Bone marrow (tissue), 2 donors: Measurements from ENCODE around the gene GADL1.

Experiments
- DNase-seq, 2 donors: peaks; one replicate each; lab custom pipeline; 2025; lab: John Stamatoyannopoulos, UW

Gene GADL1

DNA sequence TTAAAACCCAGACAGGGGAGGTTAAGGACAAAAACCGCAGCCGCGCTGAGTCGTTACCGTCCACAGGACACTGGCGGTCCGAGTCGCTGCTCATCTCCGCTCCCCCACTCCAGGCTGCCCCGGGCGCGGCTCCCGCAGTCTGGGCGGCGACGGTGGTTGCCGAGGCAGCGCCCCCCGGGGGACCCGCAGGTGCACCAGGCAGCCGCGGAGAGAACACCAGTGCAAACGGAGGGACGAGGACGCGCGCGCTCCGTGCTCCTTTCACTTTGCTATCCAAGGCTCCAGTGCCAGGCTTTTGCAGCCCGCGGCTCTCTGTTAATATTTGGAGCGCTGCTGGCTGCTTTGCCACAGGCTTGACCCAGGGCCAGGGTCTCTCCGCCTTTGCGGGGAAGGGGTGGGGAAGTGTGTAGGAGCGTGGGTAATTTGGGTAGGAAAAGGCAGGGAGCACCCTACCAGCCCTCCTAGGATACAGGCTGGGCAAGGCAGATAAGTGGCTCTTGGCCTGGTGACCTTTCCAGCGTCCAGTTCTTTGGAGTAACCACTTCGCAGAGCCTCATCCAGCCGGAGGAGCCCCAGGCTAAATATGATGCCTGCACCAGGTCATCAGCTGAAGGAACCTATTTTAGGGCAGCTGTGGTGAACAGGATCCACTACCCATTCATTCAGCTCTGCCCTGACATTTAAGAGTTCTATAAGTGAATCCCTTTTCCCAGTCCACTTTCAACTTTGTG, at the start of gene GADL1:
GADL1 (minus strand) TSS at position 141 of the 731 bp plus-strand sequence; CDS start at position 94, 47 bp downstream.
- no peak for DNase-seq

DNA sequence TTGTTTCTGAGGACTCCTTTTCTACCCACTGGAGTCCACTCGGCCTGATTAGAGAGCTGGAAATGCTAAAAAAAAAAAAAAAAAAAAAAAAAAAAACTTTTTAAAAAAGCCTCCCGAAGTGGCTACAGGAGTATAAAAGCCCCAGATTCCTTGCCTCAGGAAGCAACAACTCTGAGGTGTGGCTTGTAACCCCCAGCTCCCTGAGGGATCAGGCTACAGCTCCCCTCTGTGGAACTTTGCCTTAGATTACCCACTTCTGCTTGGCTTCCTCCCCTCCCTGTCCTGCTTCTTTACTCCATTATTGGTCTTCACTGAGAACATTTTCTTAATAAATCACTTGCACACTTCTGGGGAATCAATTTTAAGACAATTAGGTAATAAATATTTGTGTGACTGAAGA, 49.7 kb upstream of the GADL1 start:
- no peak for DNase-seq

- DNase-seq: no peak
Measured at GRCh38 chr3:30943206-30943605, 48.7 kb upstream of the GADL1 start.

GRCh38 chr3:30941342-30941741, 46.9 kb upstream of the GADL1 start:
- DNase-seq: no peak

GRCh38 chr3:30940740-30941139, 46.3 kb upstream of the GADL1 start:
- no peak for DNase-seq

GRCh38 chr3:30934208-30934550, 39.7 kb upstream of the GADL1 start:
- peak in 1 of 2 donors; percentile 38 for DNase-seq

DNA sequence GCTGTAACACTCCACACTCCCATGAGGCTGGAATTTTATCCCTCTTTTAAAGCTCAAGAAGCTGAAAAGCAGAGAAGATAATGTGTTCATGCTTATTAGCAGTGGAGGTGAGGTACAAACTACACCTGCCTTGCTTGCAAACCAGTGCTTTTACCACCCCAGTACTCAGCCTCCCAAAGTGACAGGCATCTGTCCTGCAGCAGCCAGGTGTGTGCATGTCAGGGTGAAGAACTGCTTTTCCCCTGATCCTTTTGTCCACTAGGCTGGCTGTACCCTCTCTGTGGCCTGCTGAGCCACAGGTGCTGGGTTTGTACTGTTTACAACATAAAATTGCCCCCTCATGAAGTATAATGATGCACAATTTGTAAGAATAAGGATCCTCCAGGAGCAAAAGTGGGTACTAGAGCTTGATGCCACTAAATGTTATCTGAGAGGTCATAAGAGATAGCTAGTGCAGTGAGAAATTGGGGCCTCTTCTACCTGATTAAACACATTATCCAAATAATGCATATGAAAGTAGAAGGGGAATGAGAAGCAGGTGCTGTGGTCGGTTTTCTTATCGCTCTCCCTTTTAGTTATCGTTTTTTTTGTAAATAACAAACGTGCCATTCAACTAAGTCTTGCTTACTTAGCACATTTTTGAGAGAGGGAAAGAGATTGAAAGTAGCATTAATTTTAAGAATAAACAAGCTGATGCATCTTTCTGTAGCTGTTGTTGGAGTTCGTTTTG, 39.2 kb upstream of the GADL1 start:
- DNase-seq: no peak

GRCh38 chr3:30932513-30933098, 38.1 kb upstream of the GADL1 start:
- DNase-seq: no peak

DNA sequence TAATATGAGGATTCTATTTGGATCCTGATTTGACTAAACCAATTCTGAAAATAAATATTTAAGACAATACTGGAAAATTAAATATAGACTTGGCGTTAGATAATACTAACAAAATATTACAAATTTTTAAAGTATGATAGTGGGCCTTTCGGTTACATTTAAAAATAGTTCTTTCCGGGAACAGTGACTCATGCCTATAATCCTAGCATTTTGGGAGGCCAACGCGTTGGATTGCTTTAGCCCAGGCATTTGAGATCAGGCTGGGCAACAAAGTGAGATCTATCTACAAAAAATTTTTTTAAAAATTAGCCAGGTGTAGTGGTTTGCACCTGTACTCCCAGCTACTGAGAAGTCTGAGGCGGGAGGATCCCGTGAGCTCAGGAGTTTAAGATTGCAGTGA, 30.3 kb upstream of the GADL1 start:
- no peak for DNase-seq

DNA sequence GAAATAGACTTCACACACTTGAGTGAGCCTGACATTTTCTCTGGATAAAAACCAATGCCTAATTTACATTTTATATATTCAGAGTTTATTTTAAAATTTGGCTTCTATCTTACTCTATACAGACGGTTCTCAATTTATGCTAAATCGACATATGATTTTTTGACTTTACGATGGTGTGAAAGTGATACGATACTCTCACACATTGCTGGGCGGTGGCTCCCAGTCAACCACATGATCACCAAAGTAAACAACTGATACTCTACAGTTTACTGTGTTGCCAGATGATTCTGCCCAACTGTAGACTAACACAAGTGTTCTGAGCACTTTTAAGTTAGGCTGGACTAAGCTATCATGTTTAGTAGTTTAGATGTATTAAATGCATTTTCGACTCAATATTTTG, 25.1 kb upstream of the GADL1 start:
- no peak for DNase-seq

DNA sequence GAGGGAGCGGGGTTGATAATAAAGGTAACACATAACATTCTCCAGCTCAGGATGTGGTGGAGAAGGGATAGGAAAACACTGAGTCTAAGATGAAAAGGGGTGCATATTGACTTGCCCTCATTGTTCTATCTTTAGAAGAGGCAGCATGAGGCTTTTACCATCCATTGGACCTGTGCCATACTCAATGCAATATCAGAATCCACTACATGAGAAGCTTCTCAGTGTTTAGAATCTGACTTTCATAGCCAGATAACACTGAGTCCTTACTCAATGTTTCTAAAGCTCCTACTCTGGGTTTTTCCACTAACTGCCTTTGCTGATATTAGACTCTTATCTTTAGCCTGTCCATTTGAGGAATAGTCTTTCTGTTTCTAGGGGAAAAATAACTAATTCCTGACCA, 24.3 kb upstream of the GADL1 start:
- no peak for DNase-seq

- no peak for DNase-seq
Measured at GRCh38 chr3:30915782-30916181, 21.3 kb upstream of the GADL1 start.

GRCh38 chr3:30914696-30915095, 20.2 kb upstream of the GADL1 start:
- DNase-seq: no peak

- DNase-seq: no peak
Measured at GRCh38 chr3:30913176-30913575, 18.7 kb upstream of the GADL1 start.

GRCh38 chr3:30912301-30912700, 17.8 kb upstream of the GADL1 start:
- no peak for DNase-seq

- DNase-seq: no peak
Measured at GRCh38 chr3:30908456-30909037, 14.1 kb upstream of the GADL1 start.

DNA sequence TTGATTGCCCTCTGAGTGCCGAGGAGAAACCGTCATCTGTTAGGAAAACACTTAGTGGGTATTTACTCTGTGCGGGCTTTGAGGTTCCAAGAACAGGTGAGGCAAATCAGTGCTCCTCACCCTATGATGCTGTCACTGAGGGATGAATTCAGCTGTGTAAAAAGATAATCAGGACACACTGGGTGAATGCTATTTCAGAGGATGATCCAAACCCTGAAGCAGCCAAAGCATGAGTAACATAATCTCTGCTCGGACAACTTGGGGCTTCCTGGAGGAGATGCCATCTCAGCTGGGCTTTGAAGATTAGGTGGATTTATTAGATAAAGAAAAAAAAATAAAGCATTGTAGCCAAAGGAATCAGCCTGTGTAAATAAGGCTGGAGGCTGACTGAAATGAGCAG, 10.5 kb upstream of the GADL1 start:
- DNase-seq: no peak

DNA sequence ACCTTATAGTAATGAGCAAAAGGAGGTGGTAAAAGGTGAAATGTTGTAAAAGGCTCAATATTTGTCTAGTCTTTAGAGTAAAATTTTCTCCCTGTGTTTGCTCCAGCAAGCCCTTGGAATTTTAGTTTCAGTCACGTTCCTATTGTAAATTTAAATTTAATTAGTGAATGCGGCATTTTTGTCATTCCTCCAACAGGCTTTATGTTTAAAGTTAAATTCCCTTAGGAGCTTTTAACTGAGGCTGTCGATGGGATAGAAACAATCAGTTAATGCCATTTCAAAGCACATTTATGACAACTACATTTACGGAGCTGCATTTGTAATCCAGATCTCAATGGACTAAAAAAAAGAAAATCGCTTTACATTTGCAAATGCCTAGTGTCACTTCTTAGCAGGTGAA, 868 bp upstream of the GADL1 start:
- no peak for DNase-seq

DNA sequence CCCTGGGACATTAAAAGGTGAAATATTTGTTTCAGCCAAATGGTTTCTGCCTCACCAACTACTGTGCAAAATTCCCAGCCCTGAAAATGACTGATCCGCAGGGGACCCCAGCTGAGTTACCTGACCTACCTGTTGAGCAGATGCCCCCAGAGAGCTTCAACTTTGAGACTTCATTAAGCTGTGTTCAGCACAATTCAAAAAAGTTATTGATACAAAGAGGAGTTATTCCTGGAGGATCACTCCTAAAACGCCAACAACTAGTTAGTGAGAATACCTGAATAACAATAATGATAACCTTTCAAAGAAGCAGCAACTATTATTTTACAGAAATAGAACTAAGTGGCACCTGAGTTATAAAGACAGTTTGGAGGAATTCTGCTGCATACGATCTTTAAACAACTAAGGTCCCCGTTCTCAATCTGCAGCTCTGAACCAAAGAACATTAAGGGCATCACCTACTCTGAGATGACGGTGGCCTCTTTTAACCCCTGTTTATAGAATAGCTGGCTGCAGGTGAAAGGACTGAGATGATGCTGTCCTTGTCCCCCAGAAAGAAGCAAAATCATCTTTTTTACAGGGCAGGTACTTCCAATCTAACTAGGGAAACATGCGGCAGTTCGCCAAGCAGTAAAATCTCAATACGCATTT, 659 bp downstream of the GADL1 start:
- DNase-seq: no peak

DNA sequence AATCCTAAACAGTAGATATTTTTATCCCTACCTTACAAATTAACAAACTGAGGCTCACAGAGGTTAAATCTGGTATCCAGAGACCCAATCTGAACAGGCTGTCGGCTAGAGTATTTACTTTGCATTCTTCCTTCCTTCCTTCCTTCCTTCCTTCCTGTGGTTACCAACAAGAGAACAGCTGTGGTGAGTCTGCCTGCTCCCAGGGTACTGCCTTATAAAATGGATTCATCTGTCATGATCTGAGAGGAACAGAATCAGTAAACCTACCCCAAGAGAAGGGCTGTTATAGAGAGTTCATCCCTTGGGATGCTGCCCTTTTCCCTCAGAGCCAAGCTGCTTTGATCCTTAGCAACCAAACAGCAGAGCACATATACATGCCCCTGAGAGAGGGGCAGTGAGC, 3.6 kb downstream of the GADL1 start:
- DNase-seq: no peak

DNA sequence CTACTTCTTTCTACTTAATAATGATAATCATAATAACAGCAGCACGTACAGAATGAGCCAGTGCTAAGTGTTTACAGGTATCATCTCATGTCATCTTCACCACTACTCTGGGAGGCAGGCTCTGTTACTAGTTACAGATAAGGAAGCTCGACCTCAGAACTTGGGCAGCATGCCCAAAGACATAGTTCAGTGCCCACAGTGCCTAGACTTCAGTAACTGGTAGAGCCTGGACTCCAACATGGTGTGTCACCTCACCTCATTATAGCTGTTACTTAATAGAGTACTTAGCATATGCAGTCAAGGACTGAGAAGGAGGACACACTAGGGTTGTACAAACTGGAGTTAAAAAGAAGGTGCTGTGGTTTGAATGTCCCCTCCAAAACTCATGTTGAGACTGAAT, 7.6 kb downstream of the GADL1 start:
- DNase-seq: no peak

- DNase-seq: no peak
Measured at GRCh38 chr3:30878862-30879261, 15.6 kb downstream of the GADL1 start.

- no peak for DNase-seq
Measured at GRCh38 chr3:30875505-30875904, 19.0 kb downstream of the GADL1 start.
